H1 (cell line): ENCODE measurements around the gene UBASH3B. TPM values are rescaled to one million over a fixed set of nuclear protein-coding genes. Genes with fewer than 3 reads are reported as not detected.

Source experiments
- CTCF ChIA-PET: fragments of 300-600 bp; sonication (Branson Sonifier 250); formaldehyde crosslinking; loops from one replicate; lab custom pipeline; 2021; ENCODE audit not compliant: partially characterized antibody; lab: Charles Lee
- POLR2A ChIA-PET: fragments of 300-600 bp; sonication (Branson Sonifier 250); formaldehyde crosslinking; loops from one replicate; lab custom pipeline; 2021; ENCODE audit warnings: inconsistent platforms; ENCODE audit not compliant: partially characterized antibody; lab: Charles Lee
- DNase-seq, 2 experiments: peaks; one replicate each; pipeline versions ENCODE4 v3.0.0 to v3.0.0-alpha.2; 2010 to 2022; ENCODE audit warnings: low spot score in 2 of 2, low read depth in 1 of 2, mixed read lengths in 1 of 2
- FAIRE-seq: peaks from 2 replicates; lab custom pipeline; 2011; peaks lifted over from hg19 to GRCh38; lab: Jason Lieb, UNC
- H2AFZ ChIP-seq: 2 replicates; pipeline ENCODE4 v1.8.1; 2012; ENCODE audit warnings: low read length, inconsistent platforms
- H2AK5ac ChIP-seq: 2 replicates; pipeline ENCODE4 v1.6.1; 2013; ENCODE audit warnings: low read depth, low read length
- H2BK120ac ChIP-seq: replicated peaks from 2 replicates; pipeline ENCODE3; 2013; ENCODE audit warnings: low read depth, low read length, inconsistent platforms
- H2BK12ac ChIP-seq: 2 replicates; pipeline ENCODE4 v1.6.1; 2013; ENCODE audit warnings: low read depth, low read length
- H2BK15ac ChIP-seq: 2 replicates; pipeline ENCODE4 v1.6.1; 2013; ENCODE audit warnings: low read length
- H2BK20ac ChIP-seq: 2 replicates; pipeline ENCODE4 v1.6.1; 2013; ENCODE audit warnings: low read length
- H2BK5ac ChIP-seq: 2 replicates; pipeline ENCODE4 v1.6.1; 2013; ENCODE audit warnings: low read depth, low read length
- H3K14ac ChIP-seq: 2 replicates; pipeline ENCODE4 v1.6.1; 2013; ENCODE audit warnings: inconsistent platforms; ENCODE audit not compliant: insufficient read length
- H3K18ac ChIP-seq: 2 replicates; pipeline ENCODE4 v1.6.1; 2013; ENCODE audit warnings: low read length; ENCODE audit errors: extremely low read depth
- H3K23ac ChIP-seq: 2 replicates; pipeline ENCODE4 v1.6.1; 2013; ENCODE audit warnings: inconsistent platforms; ENCODE audit not compliant: insufficient read length
- H3K23me2 ChIP-seq: 2 replicates; pipeline ENCODE4 v1.6.1; 2013; ENCODE audit warnings: low read depth, low read length
- H3K27ac ChIP-seq: 2 replicates; pipeline ENCODE4 v1.6.1; 2011; ENCODE audit warnings: low read depth, low read length, inconsistent platforms
- H3K27me3 ChIP-seq, 4 experiments: replicated peaks in 1 of 4; 1 replicate in 1 of 4; 2 replicates in 3 of 4; pipeline versions ENCODE4 v1.6.1 to v1.8.1; 2011 to 2013; ENCODE audit warnings: low read length in 3 of 4, mild to moderate bottlenecking in 3 of 4, inconsistent platforms in 2 of 4, mixed read lengths in 2 of 4, moderate library complexity in 1 of 4; ENCODE audit not compliant: control insufficient read depth in 3 of 4, insufficient read depth in 3 of 4; ENCODE audit errors: extremely low read depth in 1 of 4
- H3K36me3 ChIP-seq, 4 experiments: 2 replicates each; pipeline versions ENCODE4 v1.6.1 to v1.8.1; 2011 to 2013; ENCODE audit warnings: mild to moderate bottlenecking in 4 of 4, low read length in 3 of 4, moderate library complexity in 2 of 4, control low read depth in 1 of 4, inconsistent platforms in 1 of 4; ENCODE audit not compliant: insufficient read depth in 4 of 4, control insufficient read depth in 2 of 4
- H3K4ac ChIP-seq: replicated peaks from 2 replicates; pipeline ENCODE3; 2013; ENCODE audit warnings: low read length, low read depth, mixed read lengths, inconsistent platforms; ENCODE audit not compliant: insufficient read length
- H3K4me1 ChIP-seq, 4 experiments: replicated peaks in 1 of 4; 1 replicate in 1 of 4; 2 replicates in 3 of 4; pipeline versions ENCODE4 v1.6.1 to v1.8.1; 2011 to 2013; ENCODE audit warnings: low read length in 3 of 4, inconsistent platforms in 2 of 4, mixed read lengths in 1 of 4; ENCODE audit not compliant: insufficient read depth in 4 of 4, control insufficient read depth in 3 of 4
- H3K4me2 ChIP-seq, 2 experiments: 2 replicates each; pipeline versions ENCODE4 v1.6.1 to v1.8.1; 2011 to 2013; ENCODE audit warnings: low read depth in 2 of 2, low read length in 2 of 2, control low read depth in 1 of 2, inconsistent platforms in 1 of 2, mild to moderate bottlenecking in 1 of 2; ENCODE audit not compliant: insufficient read depth in 1 of 2
- H3K4me3 ChIP-seq, 4 experiments: fragments of 200-600, 300-600 bp in 1 of 4; sonication (generic), shearing (Covaris generic), sonication (Bioruptor Twin) in 1 of 4; 2 replicates each; pipeline versions ENCODE4 v1.5.1 to v1.8.1; 2011 to 2016; ENCODE audit warnings: low read length in 4 of 4, low read depth in 3 of 4, control low read depth in 2 of 4, inconsistent platforms in 2 of 4, mild to moderate bottlenecking in 2 of 4, mixed read lengths in 1 of 4, moderate library complexity in 1 of 4; ENCODE audit not compliant: insufficient read depth in 2 of 4; ENCODE audit errors: extremely low read depth in 1 of 4
- H3K56ac ChIP-seq: replicated peaks from 2 replicates; pipeline ENCODE3; 2013; ENCODE audit warnings: low read depth, mild to moderate bottlenecking, mixed read lengths, low read length, inconsistent platforms; ENCODE audit not compliant: insufficient read length
- H3K79me1 ChIP-seq: 2 replicates; pipeline ENCODE4 v1.6.1; 2013; ENCODE audit warnings: low read depth, low read length, control low read depth
- H3K79me2 ChIP-seq, 2 experiments: 2 replicates each; pipeline versions ENCODE4 v1.6.1 to v1.8.1; 2012 to 2013; ENCODE audit warnings: low read length in 2 of 2, mild to moderate bottlenecking in 2 of 2, inconsistent platforms in 1 of 2; ENCODE audit not compliant: insufficient read depth in 2 of 2, control insufficient read depth in 1 of 2
- H3K9ac ChIP-seq, 4 experiments: replicated peaks in 1 of 4; 1 replicate in 1 of 4; 2 replicates in 3 of 4; pipeline versions ENCODE4 v1.6.1 to v1.8.1; 2011 to 2013; ENCODE audit warnings: low read depth in 3 of 4, low read length in 3 of 4, control low read depth in 2 of 4, mild to moderate bottlenecking in 2 of 4, moderate library complexity in 2 of 4, inconsistent platforms in 1 of 4; ENCODE audit errors: extremely low read depth in 1 of 4
- H3K9me3 ChIP-seq, 2 experiments: 2 replicates each; pipeline versions ENCODE4 v1.6.1 to v1.8.1; 2012 to 2013; ENCODE audit warnings: mild to moderate bottlenecking in 2 of 2, moderate library complexity in 2 of 2, control low read depth in 1 of 2, inconsistent platforms in 1 of 2, low read depth in 1 of 2, low read length in 1 of 2, mixed read lengths in 1 of 2; ENCODE audit not compliant: insufficient read depth in 2 of 2
- H4K20me1 ChIP-seq, 2 experiments: replicated peaks in 1 of 2; 2 replicates each; pipeline versions ENCODE3 to v1.8.1; 2011 to 2013; ENCODE audit warnings: inconsistent platforms in 2 of 2, low read length in 2 of 2, mild to moderate bottlenecking in 1 of 2; ENCODE audit not compliant: insufficient read depth in 2 of 2, control insufficient read depth in 1 of 2
- H4K5ac ChIP-seq: 2 replicates; pipeline ENCODE4 v1.6.1; 2013; ENCODE audit warnings: low read length, low read depth, mixed read lengths, inconsistent platforms; ENCODE audit not compliant: insufficient read length
- H4K8ac ChIP-seq: 2 replicates; pipeline ENCODE4 v1.8.0; 2013; ENCODE audit warnings: mild to moderate bottlenecking, moderate library complexity, low read length, inconsistent platforms; ENCODE audit not compliant: insufficient read depth; ENCODE audit errors: extremely low read depth
- H4K91ac ChIP-seq: replicated peaks from 2 replicates; pipeline ENCODE3; 2013; ENCODE audit warnings: low read length, mixed read lengths, inconsistent platforms; ENCODE audit not compliant: insufficient read length
- ASH2L ChIP-seq: fragments of 200-600, 300-600 bp; sonication (generic); IDR thresholded peaks from one replicate; pipeline ENCODE4 v1.7.1; 2017; ENCODE audit warnings: low read length
- ATF3 ChIP-seq: IDR thresholded peaks from 2 replicates; pipeline ENCODE4 v1.6.1; 2011; ENCODE audit warnings: low read depth, mild to moderate bottlenecking, low read length; ENCODE audit not compliant: insufficient read depth
- BRCA1 ChIP-seq: IDR thresholded peaks from 2 replicates; pipeline ENCODE4 v1.6.1; 2012; ENCODE audit warnings: low read depth, low read length, improper control_type of control experiment
- CHD1 ChIP-seq: IDR thresholded peaks from 2 replicates; pipeline ENCODE4 v1.6.1; 2012; ENCODE audit warnings: low read depth, low read length, improper control_type of control experiment
- EGR1 ChIP-seq: IDR thresholded peaks from 2 replicates; pipeline ENCODE4 v1.6.1; 2011; ENCODE audit warnings: low read depth, low read length, borderline replicate concordance
- GABPA ChIP-seq: IDR thresholded peaks from 2 replicates; pipeline ENCODE4 v1.6.1; 2011; ENCODE audit warnings: mild to moderate bottlenecking, low read length, moderate library complexity, borderline replicate concordance; ENCODE audit not compliant: insufficient read depth
- HDAC2 ChIP-seq, 2 experiments: fragments of 300-600 bp in 1 of 2; sonication (generic) in 1 of 2; IDR thresholded peaks; 2 replicates each; pipeline ENCODE4 v1.6.1; 2011 to 2012; ENCODE audit warnings: low read depth in 2 of 2, low read length in 2 of 2, mild to moderate bottlenecking in 2 of 2, moderate library complexity in 2 of 2, borderline replicate concordance in 1 of 2, inconsistent platforms in 1 of 2
- POU5F1 ChIP-seq: IDR thresholded peaks from 2 replicates; pipeline ENCODE4 v1.6.1; 2011; ENCODE audit warnings: low read depth, mild to moderate bottlenecking, low read length, moderate library complexity
- SUZ12 ChIP-seq: fragments of 200-600 bp; sonication (generic); IDR thresholded peaks from 2 replicates; pipeline ENCODE4 v1.6.1; 2012; ENCODE audit warnings: mild to moderate bottlenecking, inconsistent platforms, low read length, moderate library complexity, mixed read lengths
- TAF7 ChIP-seq: optimal IDR thresholded peaks from 2 replicates; pipeline ENCODE3; 2011; ENCODE audit warnings: low read depth, mild to moderate bottlenecking, inconsistent platforms, low read length, moderate library complexity, borderline replicate concordance
- TBP ChIP-seq: IDR thresholded peaks from 2 replicates; pipeline ENCODE4 v1.6.1; 2011; ENCODE audit warnings: low read depth, low read length, improper control_type of control experiment
- TCF12 ChIP-seq: IDR thresholded peaks from 2 replicates; pipeline ENCODE4 v1.6.1; 2011; ENCODE audit warnings: low read depth, mild to moderate bottlenecking, low read length
- WGBS, 2 experiments: shearing (Covaris generic) in 1 of 2; methylation state at CpG; one replicate each; pipeline versions ENCODE4 v1.1.6 to v1.1.7; 2013 to 2015; ENCODE audit warnings: low lambda C conversion rate in 2 of 2, mixed read lengths in 2 of 2, inconsistent platforms in 1 of 2, low coverage in 1 of 2, missing lambda C conversion rate in 1 of 2; ENCODE audit not compliant: insufficient replicate concordance in 2 of 2, insufficient coverage in 1 of 2, insufficient read length in 1 of 2; ENCODE audit errors: extremely low coverage in 1 of 2, missing lambda C conversion rate in 1 of 2; 5-methylcytosine and 5-hydroxymethylcytosine counted together
- polyA plus RNA-seq, 7 experiments: library from polyadenylated mRNA; depleted of rRNA in 3 of 7; stranded (reverse) in 5 of 7; unstranded in 2 of 7; fragments of >200 nt in 5 of 7; fragments of 200-250 nt in 2 of 7; gene quantifications; 1 replicate in 5 of 7; 2 replicates in 1 of 7; 4 replicates in 1 of 7; pipeline versions ENCODE4 v1.2.1 to v1.2.3, GENCODE V29; 2011 to 2013; ENCODE audit warnings: missing spikeins in 2 of 7, mixed read lengths in 2 of 7
- total RNA-seq: library from RNA; stranded (reverse); fragmentation: NEBNext Ultra II Directional; extraction: Animal tissue kit (Norgen Biotek cat#: 25700); gene quantifications from 2 replicates; pipeline ENCODE4 v1.2.1, GENCODE V29; 2021

Gene UBASH3B
- total and polyA plus RNA-seq, 2 of the 8 experiments (the other 6 are each of a cell fraction or from before 2014, with no cell fraction given) = 7.5 to 9.5 TPM

GRCh38 chr11:122681070-122681469 is 25.5 kb downstream of the UBASH3B start:
- ChIA-PET CTCF (interaction anchor here (0.5 to 2.1 kb wide), 5 partner anchors 15 to 191 kb away, joined by 3 to 5 read pairs (median 4); no protein-coding TSS in a partner anchor), POLR2A (no interaction called here)
- no peak overlapping the region for H3K4me2 ChIP-seq
- DNase-seq (no peak), FAIRE-seq (no peak)
- no peaks in the 10 kb centered on the region for H3K36me3 ChIP-seq
- no peak overlapping the region for H3K18ac ChIP-seq
- no peaks in the 10 kb centered on the region for H3K79me2 ChIP-seq
- no peak overlapping the region for H3K4ac ChIP-seq
- no peak overlapping the region for H4K8ac ChIP-seq
- H2AK5ac ChIP-seq = no peak overlapping the region
- H3K27me3 ChIP-seq = no peaks in the 10 kb centered on the region
- no peak overlapping the region for H2BK20ac ChIP-seq
- H4K91ac ChIP-seq = no peak overlapping the region
- H3K4me1 ChIP-seq = 0 out of 7 replicates have a peak, but pooled peaks cover 0 to 2% (median 0%) of the 10 kb centered on the region in 4 experiments
- H3K27ac ChIP-seq = no peak overlapping the region
- no peaks in the 10 kb centered on the region for H3K9me3 ChIP-seq
- H2BK15ac ChIP-seq = no peak overlapping the region
- no peak overlapping the region for H3K23ac ChIP-seq
- H3K56ac ChIP-seq = no peak overlapping the region
- no peak overlapping the region for H2BK120ac ChIP-seq
- H2BK5ac ChIP-seq = no peak overlapping the region
- H3K4me3 ChIP-seq = no peak overlapping the region
- no peaks in the 10 kb centered on the region for H3K23me2 ChIP-seq
- no peak overlapping the region for H3K9ac ChIP-seq
- H4K5ac ChIP-seq = no peak overlapping the region
- 89% methylated on average over 3 of the region's 3 CpGs; no CpG with 5 or more reads in 1 of the 2 experiments for WGBS, 2 experiments
- H4K20me1 ChIP-seq = no peaks in the 10 kb centered on the region
- H2AFZ ChIP-seq = no peak overlapping the region
- no peak overlapping the region for H2BK12ac ChIP-seq
- no peak overlapping the region for H3K14ac ChIP-seq
- no peaks in the 10 kb centered on the region for H3K79me1 ChIP-seq
- TF ChIP-seq POU5F1 (no peak), HDAC2 (IDR thresholded peaks at IDR 0.05; ENCODE audit: borderline replicate concordance in 1 of 2, low read depth in 2 of 2, low read length in 2 of 2) (no peak), BRCA1 (no peak), TBP (no peak), TCF12 (no peak), ASH2L (no peak), ATF3 (no peak), EGR1 (no peak), GABPA (no peak), TAF7 (no peak), SUZ12 (no peak), CHD1 (no peak)
